Ascending aorta (tissue), 2 donors: ENCODE results near the gene PDE7B. TPM values are rescaled to one million over a fixed set of nuclear protein-coding genes. Genes with fewer than 3 reads are reported as not detected.
"Not testable (repeated sequence)": the region's sequence is repeated elsewhere in the genome, so short reads cannot be mapped to it uniquely, and the experiment has no call there.

ENCODE experiments used
- DNase-seq, 2 donors: peaks; one replicate each; pipeline ENCODE4 v3.0.0-alpha.2; 2019; ENCODE audit warnings: low spot score in 2 of 2
- H3K27ac ChIP-seq, 2 donors: fragments of 200-600 bp; sonication (generic); one replicate each; pipeline ENCODE4 v1.5.1; 2016 to 2017; ENCODE audit warnings: mild to moderate bottlenecking in 1 of 2
- H3K27me3 ChIP-seq: fragments of 200-600 bp; sonication (generic); one replicate; pipeline ENCODE4 v1.5.1; 2017
- H3K36me3 ChIP-seq, 2 donors: fragments of 200-600 bp; sonication (generic); one replicate each; pipeline ENCODE4 v1.5.1; 2016
- H3K4me1 ChIP-seq, 2 donors: fragments of 200-600 bp; sonication (generic); one replicate each; pipeline ENCODE4 v1.5.1; 2016 to 2017; ENCODE audit warnings: mild to moderate bottlenecking in 1 of 2
- H3K4me3 ChIP-seq, 2 donors: fragments of 200-600 bp; sonication (generic); one replicate each; pipeline ENCODE4 v1.5.1; 2016 to 2017; ENCODE audit warnings: mild to moderate bottlenecking in 1 of 2
- H3K9me3 ChIP-seq, 2 donors: fragments of 200-600 bp; sonication (generic); one replicate each; pipeline ENCODE4 v1.5.1; 2016
- CTCF ChIP-seq, 3 experiments: fragments of 200-600 bp in 2 of 3; fragments of 450-650 bp in 1 of 3; sonication (generic) in 2 of 3; IDR thresholded peaks; one replicate each; pipeline ENCODE4 v1.5.1; 2016 to 2019; ENCODE audit warnings: antibody characterized with exemption in 3 of 3, mild to moderate bottlenecking in 1 of 3, moderate library complexity in 1 of 3
- intact Hi-C: fragments of 100-400 bp; cut with DNase I; formaldehyde crosslinking; loops from one replicate; pipeline ENCODE4 v1.15.1; 2023
- total RNA-seq: library from RNA; depleted of rRNA; stranded (reverse); fragments of >200 nt; gene quantifications from one replicate; pipeline ENCODE4 v1.1.0, GENCODE V29; 2016

PDE7B gene
- total RNA-seq, 1 donor from 2014 or later = 6.0 TPM

DNA sequence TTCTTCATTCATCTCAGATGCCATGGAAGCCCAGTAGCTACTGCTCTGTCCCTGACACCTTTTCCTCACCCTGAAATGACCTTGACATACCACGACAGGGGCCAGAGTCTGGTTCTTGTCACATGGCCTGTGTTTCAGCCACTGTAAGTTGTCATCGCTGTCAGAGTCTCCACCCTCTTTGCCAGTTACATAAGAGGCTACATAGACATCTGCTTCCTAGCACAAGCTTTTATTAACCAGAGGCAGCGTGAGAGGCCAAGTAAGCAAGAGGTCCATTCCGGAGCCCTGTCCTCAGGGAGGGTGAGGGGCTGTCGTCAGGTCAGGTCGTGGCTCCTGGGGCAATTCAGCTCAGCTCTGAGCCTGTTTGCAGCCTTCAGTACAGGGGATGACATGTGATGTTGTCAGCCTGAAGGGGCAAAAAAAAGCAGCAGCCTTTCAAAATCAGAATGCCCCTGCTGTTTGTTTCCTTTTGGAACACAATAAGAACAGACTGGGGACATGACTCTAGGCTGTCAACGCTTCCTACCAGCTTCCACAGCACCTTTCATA, 252.3 kb downstream of the PDE7B start:
- no peak for DNase-seq
- no peaks in the 10 kb centered on the region for H3K27me3 ChIP-seq
- intact Hi-C loops = no loop called here
- H3K4me3 ChIP-seq = no peak overlapping the region
- no peak for TF ChIP-seq CTCF (IDR thresholded peaks at IDR 0.05)
- H3K27ac ChIP-seq = no peak overlapping the region
- no peaks in the 10 kb centered on the region for H3K4me1 ChIP-seq
- no peaks in the 10 kb centered on the region for H3K36me3 ChIP-seq
- no peaks in the 10 kb centered on the region for H3K9me3 ChIP-seq

DNA sequence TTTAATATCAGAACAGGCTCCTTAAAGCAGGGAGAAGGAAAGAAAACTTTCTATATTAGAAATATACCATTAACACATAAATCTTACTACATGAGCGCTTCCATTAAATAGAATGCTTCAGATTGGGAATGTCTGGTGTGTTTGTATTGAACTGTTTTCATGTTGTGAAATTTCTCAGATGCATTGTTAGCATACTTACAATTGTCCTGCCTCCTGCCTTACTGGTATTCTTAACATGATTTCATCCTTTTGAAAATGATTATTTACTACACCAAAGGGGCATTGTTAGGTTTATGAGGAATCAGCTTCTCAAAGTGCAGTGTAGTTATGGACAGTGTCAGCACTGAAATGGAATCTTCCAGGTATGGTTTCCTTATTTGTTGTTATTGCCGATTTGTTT, 253.1 kb downstream of the PDE7B start:
- TF ChIP-seq CTCF (IDR thresholded peaks at IDR 0.05) = no peak
- no peaks in the 10 kb centered on the region for H3K36me3 ChIP-seq
- intact Hi-C loops = no loop called here
- DNase-seq = no peak
- H3K27ac ChIP-seq = no peak overlapping the region
- no peaks in the 10 kb centered on the region for H3K27me3 ChIP-seq
- no peaks in the 10 kb centered on the region for H3K9me3 ChIP-seq
- no peak overlapping the region for H3K4me3 ChIP-seq
- no peaks in the 10 kb centered on the region for H3K4me1 ChIP-seq

DNA sequence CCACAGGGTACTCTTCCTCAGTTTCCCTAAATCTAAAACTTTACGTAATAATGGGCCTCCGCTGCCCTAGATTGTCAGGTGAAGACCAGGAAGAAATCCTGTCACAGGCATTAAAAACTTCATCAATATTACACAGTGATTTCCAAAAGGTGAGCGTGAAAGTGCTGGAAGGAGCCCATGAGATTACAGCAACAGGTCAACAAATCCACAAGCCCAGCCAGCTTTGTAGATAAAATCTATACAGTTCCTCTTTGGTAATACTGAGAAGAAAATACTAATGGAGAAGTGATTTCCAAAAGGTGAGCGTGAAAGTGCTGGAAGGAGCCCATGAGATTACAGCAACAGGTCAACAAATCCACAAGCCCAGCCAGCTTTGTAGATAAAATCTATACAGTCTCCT, 254.3 kb downstream of the PDE7B start:
- H3K4me1 ChIP-seq, H3K4me3 ChIP-seq, H3K27me3 ChIP-seq, H3K27ac ChIP-seq, DNase-seq, intact Hi-C loops, H3K9me3 ChIP-seq, H3K36me3 ChIP-seq: not testable (repeated sequence)

DNA sequence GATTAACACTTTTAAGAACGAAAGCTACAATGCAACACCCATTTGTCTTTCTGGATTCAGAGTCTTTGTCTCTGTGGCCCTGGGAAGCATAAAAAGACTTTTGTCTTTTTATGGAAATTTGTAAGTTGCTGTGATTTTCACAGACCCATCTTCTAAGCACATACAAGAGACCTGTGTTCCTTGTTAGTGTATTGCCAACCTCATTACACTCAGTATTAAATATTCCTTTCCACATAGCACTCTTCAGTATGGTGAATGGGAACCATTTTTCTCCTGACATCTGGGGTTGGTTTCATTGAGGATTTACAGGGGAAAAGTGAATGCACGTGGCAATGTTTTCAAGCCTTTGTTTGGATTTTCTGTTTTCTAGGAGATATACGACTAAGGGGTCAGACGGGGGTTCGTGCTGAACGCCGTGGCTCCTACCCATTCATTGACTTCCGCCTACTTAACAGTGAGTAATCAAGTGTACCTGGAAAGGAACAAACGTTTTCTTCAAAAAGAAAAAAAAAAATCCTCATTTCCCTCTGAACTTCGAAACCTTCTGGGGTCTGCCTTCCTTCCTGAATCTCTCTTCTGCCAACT, 257.0 kb downstream of the PDE7B start:
- Histone ChIP-seq H3K4me3 (no peak overlapping the region), H3K36me3 (no peaks in the 10 kb centered on the region), H3K27me3 (no peaks in the 10 kb centered on the region), H3K27ac (no peak overlapping the region), H3K4me1 (no peaks in the 10 kb centered on the region), H3K9me3 (no peaks in the 10 kb centered on the region)
- no peak for DNase-seq
- TF ChIP-seq CTCF (IDR thresholded peaks at IDR 0.05) = no peak
- intact Hi-C loops = no loop called here

GRCh38 chr6:136111831-136112230, 260.3 kb downstream of the PDE7B start:
- no peaks in the 10 kb centered on the region for H3K4me1 ChIP-seq
- no peak overlapping the region for H3K27ac ChIP-seq
- no peak for DNase-seq
- no peaks in the 10 kb centered on the region for H3K9me3 ChIP-seq
- intact Hi-C loops = no loop called here
- H3K4me3 ChIP-seq = no peak overlapping the region
- H3K36me3 ChIP-seq = no peaks in the 10 kb centered on the region
- H3K27me3 ChIP-seq = no peaks in the 10 kb centered on the region
- no peak for TF ChIP-seq CTCF (IDR thresholded peaks at IDR 0.05)

- no peak for TF ChIP-seq CTCF (IDR thresholded peaks at IDR 0.05)
- Histone ChIP-seq H3K9me3 (no peaks in the 10 kb centered on the region), H3K27ac (no peak overlapping the region), H3K27me3 (no peaks in the 10 kb centered on the region), H3K4me1 (no peaks in the 10 kb centered on the region), H3K4me3 (no peak overlapping the region), H3K36me3 (no peaks in the 10 kb centered on the region)
- intact Hi-C loops = no loop called here
- DNase-seq = no peak
Observed at GRCh38 chr6:136112262-136112661, 260.8 kb downstream of the PDE7B start.
